Fibroblast of lung (primary cell): ENCODE data around the gene DLD.

Experiments
- CTCF ChIP-seq, 2 donors: IDR thresholded peaks in 1 of 2; conservative IDR thresholded peaks in 1 of 2; 1 replicate in 1 of 2; 2 replicates in 1 of 2; pipeline ENCODE4 v1.5.1; 2011 to 2012; ENCODE audit warnings: low read length in 2 of 2, control low read depth in 1 of 2, inconsistent platforms in 1 of 2, low read depth in 1 of 2, mild to moderate bottlenecking in 1 of 2
- EZH2 ChIP-seq: IDR thresholded peaks from 2 replicates; pipeline ENCODE4 v1.5.1; 2012; ENCODE audit warnings: low read length, control low read depth, mild to moderate bottlenecking; ENCODE audit errors: missing control alignments

GRCh38 chr7:107876916-107877315 lies 14.1 kb upstream of the DLD start:
- no peak for TF ChIP-seq EZH2
- TF ChIP-seq CTCF (conservative IDR thresholded peaks at IDR 0.05 in 1 of 2, IDR thresholded peaks at IDR 0.05 in 1 of 2; ENCODE audit: low read depth in 1 of 2, low read length in 2 of 2): no peak
